HG03039 (cell line): ENCODE data around the gene JAZF1.

Experiments
- ATAC-seq: cut with Tn5 transposase; IDR thresholded peaks from one replicate; pipeline ENCODE4 v1.9.1; 2021; ENCODE audit warnings: mild to moderate bottlenecking, moderate library complexity; ENCODE audit not compliant: unreplicated experiment

The JAZF1 gene

DNA sequence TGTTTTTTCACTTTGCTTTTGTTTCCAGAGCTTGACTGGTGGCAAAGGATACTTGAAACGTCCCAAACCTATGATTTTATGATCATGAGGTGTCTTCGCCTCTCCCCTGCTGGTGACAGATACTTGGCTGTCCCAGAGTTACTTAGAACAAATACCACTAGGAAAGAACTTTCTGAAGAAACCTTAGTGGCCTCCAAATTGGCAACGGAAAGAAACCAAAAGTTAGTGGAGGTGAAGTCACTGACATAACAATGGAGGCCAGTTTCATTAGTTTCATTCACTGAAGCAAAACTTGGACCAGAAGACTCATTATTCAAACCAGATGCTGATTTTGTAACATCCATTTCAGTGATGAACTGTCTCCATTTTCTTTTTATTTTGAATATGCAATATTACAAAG lies 68.6 kb downstream of the JAZF1 start:
- no peak for ATAC-seq

DNA sequence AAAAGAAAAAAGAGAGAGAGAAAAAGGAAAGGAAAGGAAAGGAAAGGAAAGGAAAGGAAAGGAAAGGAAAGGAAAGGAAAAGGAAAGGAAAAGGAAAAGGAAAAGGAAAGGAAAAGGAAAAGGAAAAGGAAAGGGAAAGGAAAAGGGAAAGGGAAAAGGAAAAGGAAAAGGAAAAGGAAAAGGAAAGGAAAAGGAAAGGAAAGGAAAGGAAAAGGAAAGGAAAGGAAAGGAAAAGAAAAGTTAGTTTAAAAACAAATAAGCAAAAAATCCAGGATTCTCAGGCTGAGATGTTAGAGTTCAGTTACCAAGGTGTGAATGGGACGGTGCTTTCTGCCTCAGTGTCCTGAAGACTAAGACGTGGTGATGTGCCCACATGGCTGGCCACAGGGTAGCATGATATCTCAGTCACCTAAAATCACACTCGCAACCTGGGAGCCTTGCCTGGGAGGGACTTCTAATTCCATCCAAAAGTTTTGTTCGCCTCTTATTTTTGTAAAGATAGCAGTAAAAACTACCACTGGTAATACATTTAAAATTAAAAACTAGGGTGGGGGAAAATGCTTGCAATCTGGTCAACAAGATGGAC lies 70.1 kb downstream of the JAZF1 start:
- no peak for ATAC-seq

DNA sequence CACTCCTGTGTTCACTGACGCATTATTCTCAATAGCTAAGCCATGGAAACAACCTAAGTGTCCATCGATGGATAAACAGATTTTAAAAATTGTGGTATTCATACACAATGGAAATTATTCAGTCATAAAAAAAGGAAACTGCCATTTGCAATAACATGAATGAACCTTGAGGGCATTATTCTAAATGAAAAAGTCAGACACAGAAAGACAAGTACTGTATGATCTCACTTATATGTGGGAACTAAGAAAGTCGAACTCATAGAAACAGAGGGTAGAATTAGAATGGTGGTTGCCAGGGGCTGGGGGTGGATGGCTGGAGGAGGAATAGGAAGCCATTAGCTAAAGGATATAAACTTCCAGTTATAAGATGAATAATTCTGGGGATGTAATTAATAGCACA lies 71.8 kb downstream of the JAZF1 start:
- ATAC-seq, result no peak

DNA sequence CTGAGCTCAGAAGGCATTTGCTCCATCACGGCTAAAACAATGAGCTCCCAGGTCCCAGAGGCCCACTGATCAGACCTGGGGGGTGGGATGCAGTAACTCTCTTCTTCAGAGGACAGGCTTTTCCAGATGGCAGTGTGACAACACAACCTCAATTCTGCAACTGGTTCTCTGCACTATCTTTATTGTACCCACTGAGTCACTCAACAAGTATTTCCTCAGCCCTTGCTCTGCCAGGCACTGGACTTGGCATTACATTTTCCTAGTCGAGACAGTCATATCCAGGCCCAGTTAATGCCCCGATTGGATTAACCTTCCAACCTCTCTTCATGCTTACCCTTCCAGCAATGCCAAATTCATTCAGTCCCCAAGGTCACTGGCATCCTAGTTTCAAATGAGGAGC lies 72.6 kb downstream of the JAZF1 start:
- no peak for ATAC-seq

DNA sequence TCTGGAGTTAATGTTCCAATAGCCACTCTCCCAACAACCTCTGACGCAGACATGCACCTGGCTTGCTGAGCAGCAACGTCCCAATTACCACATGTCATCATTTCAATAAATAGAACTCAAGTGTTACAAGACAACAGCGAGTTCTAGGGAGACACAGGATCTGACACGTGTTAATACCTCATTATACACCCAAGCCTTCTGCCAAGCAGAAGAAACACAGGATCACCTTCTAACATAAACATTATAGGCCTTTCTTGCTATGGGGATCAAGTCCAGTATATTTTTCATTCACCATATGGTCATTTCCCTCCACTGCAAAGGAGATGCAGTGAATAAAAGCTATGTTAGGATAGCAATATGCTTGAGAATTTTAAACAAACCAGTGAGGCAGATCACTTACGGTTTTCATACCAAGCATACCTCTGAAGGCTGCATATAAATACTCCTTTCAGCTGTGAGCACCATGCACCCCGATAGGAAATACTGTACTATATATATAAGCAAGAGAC lies 74.2 kb downstream of the JAZF1 start:
- ATAC-seq, result no peak

DNA sequence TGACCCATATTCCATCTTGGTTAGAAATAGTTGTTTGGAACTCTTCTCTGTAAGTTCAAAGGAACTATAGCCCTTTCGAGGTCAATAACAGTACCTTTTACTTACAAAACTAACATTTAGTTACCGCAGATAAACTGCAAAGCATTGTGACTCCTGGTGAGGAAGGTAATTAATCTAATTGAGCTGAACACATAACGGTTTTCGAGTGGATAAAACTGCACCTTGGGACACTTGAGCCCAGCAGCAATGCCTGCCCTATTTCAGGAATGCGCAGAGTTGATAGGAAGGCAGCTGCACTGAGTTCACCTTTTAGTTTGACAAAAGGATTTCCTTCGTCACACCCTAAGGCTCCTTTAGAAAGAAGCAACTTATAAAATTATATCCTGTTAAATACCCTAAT lies 75.4 kb downstream of the JAZF1 start:
- no peak for ATAC-seq

DNA sequence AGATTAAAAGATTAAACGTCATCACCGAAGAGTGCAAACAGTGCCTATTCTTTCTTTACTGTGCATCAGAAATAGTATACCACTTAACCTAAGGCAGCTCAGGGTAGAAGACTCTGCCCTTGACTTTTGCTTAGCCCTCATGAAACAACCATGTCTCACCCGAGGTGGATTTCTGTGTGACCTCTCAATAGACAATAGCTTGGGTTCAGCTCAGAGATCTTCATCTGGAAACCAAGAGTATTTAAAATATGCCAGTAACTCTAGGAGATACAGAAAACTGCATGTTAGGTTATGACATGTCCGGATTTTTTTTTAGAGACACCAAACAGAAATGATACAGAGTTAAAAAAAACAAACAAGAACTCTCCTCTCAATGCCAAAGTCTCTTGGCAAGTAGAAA lies 75.8 kb downstream of the JAZF1 start:
- no peak for ATAC-seq

DNA sequence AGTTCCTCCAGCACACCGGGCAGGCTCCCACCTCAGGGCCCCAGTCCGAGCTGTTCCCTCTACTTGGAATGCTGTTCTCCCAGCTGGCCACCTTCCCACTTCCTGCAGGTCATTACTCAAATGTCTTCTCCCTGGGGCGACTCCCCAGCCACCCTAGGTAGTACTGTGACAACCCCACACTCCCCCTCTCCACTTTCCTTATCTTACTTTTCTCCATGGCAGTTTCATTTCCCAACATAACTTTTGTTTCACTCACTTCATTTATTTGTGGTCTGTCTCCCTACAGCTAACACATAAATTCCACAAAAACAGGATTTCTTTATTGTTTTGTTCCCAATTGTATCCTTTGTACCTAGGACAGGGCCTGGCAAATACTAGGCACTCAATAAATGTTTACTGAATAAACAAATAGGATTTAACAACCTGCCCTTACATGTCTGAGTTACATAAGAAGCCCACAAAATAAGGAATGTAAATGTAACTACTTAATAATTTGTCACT lies 76.5 kb downstream of the JAZF1 start:
- no peak for ATAC-seq

DNA sequence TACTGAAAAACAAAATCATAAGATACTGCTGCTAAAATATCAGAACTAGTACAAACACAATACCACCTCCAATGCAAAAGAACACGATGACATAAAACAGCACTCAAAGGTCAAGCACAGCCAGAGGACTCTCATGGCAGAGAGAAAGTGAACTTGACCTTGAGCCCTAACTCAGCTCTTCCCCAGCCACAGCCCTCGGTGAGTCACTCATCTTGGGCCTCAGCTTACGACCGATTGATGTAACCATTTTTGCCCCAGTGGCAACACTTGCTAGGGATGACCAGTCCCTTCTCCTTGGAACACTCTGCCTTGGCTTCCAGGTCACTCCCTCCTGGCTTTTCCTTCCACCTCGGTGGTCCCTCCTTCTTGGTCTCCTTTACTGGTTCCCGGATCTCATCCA lies 77.8 kb downstream of the JAZF1 start:
- ATAC-seq, result no peak

DNA sequence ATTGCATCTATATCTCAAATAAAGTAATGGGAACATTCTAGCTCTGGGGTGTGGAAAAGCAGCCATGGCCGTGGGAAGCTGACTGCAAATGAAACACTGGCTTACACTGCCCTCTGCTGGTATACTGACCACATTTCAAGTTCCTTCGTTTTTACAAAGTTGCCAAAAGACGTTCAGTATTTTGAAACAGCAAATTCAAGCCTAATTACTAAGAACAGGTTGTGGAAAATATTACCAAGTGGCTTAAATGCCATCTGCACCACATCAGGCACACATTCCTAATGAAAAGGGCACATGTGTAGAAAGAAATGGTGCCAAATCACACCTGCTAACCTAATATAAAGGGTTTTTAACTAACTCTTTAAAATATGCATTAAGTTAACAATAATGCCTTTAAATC lies 83.9 kb downstream of the JAZF1 start:
- no peak for ATAC-seq

DNA sequence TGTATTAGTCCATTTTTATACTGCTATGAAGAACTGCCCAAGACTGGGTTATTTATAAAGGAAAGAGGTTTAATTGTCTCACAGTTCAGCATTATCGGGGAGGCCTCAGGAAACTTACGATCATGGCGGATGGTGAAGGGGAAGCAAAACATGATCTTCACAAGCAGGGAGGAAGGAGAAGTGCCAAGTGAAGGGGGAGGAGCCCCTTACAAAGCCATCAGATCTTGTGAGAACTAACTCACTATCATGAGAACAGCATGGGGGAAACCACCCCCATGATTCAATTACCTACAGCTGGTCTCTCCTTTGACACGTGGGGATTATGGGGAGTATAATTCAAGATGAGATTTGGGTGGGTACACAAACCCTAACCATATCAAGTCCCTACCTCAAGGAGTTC lies 85.4 kb downstream of the JAZF1 start:
- ATAC-seq, result no peak

DNA sequence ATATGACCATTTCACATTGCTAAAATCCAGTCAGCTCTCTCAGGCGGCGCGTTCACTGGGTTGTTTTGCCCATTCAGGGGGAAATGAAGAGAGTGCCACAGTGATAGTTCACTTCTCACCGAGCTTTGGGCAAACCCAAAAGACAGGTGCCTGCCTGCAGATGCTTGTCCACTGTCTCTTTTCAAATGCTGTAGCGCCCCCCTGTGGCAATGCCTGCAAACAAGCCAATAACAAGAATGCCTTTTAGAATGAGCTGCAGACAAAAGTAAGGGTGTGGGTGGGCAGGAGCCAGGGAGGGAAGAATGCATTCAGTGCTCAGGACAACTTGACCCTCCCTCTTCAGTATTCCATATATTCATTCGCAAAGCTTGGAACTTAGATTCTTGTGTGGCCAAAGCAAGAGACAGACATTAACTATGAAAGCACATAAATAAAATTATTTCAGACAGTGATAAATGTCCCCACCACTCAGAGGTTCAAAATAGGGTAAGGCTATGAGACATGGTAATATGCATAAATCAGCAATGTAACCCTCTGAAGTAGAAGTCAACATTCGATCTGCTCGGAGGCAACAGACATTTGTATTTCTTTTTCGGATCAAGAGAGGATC lies 86.9 kb downstream of the JAZF1 start:
- no peak for ATAC-seq

DNA sequence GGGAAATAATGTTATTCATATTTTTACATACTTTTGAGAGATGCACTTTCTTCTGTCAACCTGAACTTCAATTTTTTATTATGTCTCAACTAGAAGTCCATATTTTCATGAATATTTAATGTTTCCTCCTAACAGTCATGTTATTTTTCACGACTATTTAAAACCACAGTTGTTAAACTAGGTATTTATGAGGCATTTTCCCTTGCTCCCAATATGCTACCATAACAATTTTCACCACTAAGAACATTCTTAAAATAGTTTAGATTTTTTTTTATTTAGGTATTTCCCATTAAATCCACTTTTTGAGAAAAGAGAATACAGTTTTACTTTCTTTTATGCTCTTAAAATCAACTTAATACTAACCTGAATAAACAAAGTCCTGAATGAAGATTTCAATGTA lies 89.4 kb downstream of the JAZF1 start:
- no peak for ATAC-seq

DNA sequence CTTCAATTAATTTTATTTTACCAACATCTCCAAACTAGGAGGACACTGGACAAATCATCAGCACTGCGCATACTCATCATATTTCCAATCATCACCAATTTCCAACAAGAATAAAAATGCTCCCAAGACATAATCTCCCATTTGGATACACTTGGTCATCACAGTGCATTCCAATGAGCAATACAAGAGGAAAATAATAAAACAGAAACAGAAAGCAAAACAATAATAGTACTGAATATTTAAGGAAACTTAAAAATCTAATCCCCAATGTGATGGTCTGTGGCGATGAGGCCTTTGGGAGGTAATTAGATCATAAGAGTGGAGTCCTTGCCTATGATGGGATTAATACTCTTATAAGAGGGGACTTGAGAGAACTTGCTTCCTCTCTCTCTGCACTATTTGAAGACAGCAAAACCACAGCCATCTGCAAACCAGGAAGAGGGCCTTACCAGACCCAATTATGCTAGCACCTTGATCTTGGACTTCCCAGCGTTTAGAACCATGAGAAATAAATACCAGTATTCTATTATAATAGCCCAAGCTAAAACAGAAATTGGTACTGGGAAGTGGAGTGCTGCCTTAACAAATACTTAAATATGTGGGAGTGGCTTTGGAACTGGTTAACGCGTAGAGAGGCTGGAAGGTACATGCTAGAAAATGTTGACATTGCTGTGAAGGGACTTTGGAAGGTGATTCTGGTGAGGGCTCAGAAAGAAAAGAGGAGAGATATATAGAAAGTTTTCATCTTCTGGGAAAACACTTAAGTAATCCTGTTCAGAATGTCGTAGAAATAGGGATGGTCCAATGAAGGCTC lies 91.5 kb downstream of the JAZF1 start:
- ATAC-seq, result no peak

DNA sequence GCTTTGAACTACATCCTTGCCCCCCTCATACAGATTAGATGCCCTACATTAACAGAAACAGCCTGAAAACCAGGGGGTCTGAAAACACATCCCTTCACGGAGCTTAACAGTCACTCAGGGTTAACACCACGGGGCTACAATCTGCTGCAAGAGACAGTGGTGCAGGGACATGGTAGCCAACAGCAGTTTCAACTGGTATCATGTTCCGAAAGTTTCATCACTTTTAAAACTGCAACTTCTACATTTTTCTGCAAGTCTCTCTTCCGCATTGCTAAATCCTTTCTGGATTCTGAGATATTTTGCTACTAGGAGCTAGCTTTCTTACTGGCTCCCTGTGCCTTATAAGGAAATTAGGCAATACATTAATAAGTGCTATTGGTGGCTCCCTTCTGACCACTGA lies 92.6 kb downstream of the JAZF1 start:
- ATAC-seq, result no peak

DNA sequence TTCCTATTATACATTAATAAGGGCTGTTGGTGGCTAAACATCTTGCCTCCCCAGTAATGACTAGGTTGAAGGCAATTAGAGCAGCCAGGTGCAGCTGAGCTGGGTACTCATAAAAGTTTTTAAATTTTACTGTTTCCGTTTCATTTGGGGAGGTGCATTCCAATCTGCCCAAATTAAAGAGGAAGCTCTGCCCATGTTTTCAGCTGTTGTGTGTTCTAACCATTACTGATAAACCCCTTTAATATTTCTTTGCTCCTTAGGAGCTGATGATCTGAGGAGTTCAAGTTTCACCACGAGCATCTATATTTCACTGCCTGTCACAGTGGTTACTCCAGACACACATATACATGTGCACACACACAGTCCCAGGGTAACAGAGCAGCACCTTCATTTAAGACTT lies 94.4 kb downstream of the JAZF1 start:
- no peak for ATAC-seq

DNA sequence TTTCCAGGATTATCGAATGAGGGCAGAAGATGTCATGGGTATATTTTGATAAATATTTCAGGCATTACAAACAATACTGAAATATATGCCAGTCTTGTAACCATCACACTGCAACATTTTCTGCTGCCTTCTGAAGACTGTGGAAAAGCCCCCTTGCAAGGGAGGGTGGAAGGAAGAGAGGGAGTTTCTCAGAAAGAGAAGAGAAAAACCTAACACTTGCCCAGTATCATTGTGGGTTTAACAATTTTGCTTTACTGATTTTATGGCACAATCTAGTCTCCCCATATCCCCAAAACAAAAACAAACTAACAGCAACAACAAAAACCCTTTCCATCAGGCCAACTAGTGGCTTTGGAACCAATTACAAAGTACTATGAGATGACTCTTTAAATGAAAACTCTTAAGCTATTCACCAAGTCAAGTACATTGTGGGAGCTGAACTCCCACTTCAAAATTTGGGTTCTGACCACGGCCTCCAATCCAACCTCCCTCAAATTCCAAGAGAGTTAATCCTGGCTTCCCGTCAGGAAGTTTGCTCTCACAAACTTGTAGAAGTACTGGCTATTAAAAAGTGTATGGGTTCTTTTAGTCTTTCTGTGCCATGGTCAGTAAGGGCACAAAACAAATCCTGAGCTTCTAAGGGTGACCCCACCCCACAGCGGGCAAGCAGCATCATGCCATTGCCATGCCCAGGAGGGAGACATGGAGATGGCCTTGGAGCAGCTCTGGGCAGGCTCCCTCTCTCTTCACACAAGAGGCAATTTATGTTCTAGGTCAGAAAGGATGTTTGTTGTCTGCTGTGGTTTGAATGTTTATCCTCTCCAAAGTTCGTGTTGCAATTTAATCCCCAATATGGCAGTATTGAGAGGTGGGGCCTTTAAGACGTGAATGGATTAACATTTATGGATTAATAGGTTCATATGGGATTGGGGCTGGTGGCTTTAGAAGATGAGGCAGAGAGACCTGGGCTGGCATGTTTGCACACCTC lies 96.3 kb downstream of the JAZF1 start:
- ATAC-seq, result no peak

DNA sequence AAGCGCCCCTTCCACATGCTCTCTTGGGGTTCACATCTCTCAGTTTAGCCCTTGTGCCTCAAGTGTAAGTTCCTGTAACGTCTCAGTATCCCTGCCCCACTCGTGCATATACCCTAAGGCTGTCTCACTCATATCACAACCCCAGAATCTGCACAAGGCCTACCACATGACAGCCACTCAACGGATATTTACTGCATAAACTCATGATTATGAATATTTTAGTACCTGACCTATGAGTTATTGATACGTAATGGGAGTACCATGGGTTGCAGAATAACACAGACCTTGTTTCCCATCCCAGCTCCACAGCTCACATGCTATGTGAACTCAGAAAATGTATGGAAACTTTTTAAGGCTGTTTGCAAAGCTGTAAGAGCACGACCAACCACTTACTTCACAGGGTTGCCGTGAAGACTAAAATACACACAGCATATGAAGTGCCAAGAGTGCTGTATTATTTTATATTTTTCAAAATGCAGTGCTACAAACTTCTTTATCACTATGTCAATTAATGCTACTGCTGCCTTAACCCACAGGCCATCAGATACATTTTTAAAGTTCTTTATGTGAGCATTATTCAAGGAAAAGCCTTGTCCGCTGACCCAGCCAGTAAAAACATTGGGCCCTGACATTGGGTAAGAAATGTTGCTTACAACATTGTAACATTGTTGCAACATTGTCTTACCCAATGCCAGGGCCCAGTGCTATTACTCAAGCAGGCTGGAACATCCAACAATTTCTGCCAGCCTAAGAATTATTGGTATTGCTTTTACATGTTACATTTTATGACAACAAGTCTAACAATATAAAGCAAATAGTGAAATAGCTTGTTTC lies 97.2 kb downstream of the JAZF1 start:
- ATAC-seq, result no peak

DNA sequence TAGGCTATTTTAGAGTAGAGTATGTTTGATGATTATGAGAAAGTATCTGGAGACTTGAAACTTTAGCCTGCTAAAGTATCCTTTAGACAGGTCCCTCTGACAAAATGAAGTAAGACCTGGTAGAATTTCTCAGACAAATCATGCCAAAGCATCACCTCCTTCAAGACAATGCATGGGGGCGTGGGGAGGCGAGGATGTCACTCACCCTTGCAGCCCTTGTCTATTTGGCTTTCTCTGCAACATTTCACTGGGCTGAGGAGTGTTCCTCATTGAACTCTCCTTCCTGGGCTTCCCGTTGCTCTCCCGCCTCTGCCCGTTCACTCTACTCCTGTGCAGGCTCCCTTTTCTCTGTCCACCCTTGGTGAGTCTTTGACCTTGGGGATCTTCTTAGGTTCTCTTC lies 98.5 kb downstream of the JAZF1 start:
- ATAC-seq, result no peak

DNA sequence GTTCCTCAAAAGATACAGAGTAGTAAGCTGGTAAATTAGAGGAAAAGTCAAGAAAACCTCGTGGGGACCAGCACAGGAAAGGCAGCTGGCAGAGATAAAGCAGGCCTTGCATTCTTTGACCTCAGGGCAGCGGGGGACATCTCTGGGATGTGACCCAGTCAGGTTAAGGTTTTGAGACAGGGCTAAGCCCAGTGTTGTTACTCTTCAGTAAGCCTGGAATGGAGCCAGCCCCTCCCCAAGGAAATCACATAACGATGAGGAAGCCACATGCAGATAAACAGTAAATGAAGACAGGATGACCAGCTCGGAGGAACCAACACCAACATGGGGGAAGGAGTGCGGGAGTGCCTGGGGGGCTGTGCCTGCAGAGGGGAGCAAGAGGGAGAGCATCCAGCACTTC lies 99.6 kb downstream of the JAZF1 start:
- no peak for ATAC-seq
